ENCODE measurements around the gene MYO18A.

- no peak for TF ChIP-seq CTCF (IDR thresholded peaks at IDR 0.05)
- TF ChIP-seq POLR2A (IDR thresholded peaks at IDR 0.05), result no peak
These were observed 100.3 kb downstream of the MYO18A start for GRCh38 chr17:29079887-29080286.
